Fibroblast of villous mesenchyme (primary cell): ENCODE data around the gene TRAPPC12. TPM values are rescaled to one million over a fixed set of nuclear protein-coding genes. Genes with fewer than 3 reads are reported as not detected.

ENCODE experiments used
- DNase-seq: peaks from one replicate; pipeline ENCODE4 v3.0.0-alpha.2; 2010; ENCODE audit warnings: low read depth
- H3K4me3 ChIP-seq: 2 replicates; pipeline ENCODE4 v1.5.1; 2011; ENCODE audit warnings: low read depth, mild to moderate bottlenecking, low read length
- CTCF ChIP-seq: IDR thresholded peaks from 2 replicates; pipeline ENCODE4 v1.5.1; 2012; ENCODE audit warnings: low read depth, mild to moderate bottlenecking, low read length; ENCODE audit not compliant: insufficient read depth
- total RNA-seq: library from RNA; depleted of rRNA; stranded (reverse); fragments of >200 nt; gene quantifications from 2 replicates; pipeline ENCODE4 v1.2.3, GENCODE V29; 2012

The TRAPPC12 gene
- total RNA-seq, 1 donor = 50.1 TPM

- TF ChIP-seq CTCF = no peak
- H3K4me3 ChIP-seq = no peak overlapping the region
- DNase-seq = no peak
Observed at GRCh38 chr2:3526871-3527270, 147.4 kb downstream of the TRAPPC12 start.

GRCh38 chr2:3527886-3528785 is 148.6 kb downstream of the TRAPPC12 start:
- no peak for DNase-seq
- H3K4me3 ChIP-seq = no peak overlapping the region
- no peak for TF ChIP-seq CTCF

Other genes with a start within 250 kb of the TRAPPC12 start
- gene EIPR1, start 1.9 kb upstream of the TRAPPC12 start, total RNA-seq = 23.8 and 32.4 TPM in 2 replicates
- gene ADI1, start 139.8 kb downstream of the TRAPPC12 start, total RNA-seq = 47.7 and 66.5 TPM in 2 replicates
- gene RNASEH1, start 178.6 kb downstream of the TRAPPC12 start, total RNA-seq = 42.7 and 48.3 TPM in 2 replicates
- gene RPS7, start 195.6 kb downstream of the TRAPPC12 start, total RNA-seq = 1,279 and 1,357 TPM in 2 replicates
- gene COLEC11, start 215.4 kb downstream of the TRAPPC12 start, total RNA-seq = 0.43 and 1.6 TPM in 2 replicates